HepG2 (cell line): ENCODE data around the gene NFE2. TPM values are rescaled to one million over a fixed set of nuclear protein-coding genes. Genes with fewer than 3 reads are reported as not detected.
A peak's percentile ranks its signal among the peaks of the same experiment; 100 is the strongest.

ENCODE experiments used
- ATAC-seq: fragments of 200-7000 bp; cut with Tn5 transposase; 3 replicates; pipeline ENCODE4 v1.9.1; 2020; ENCODE audit warnings: mild to moderate bottlenecking, moderate library complexity
- BruUV-seq: library from RNA; stranded (reverse); fragments of 400-500 nt; replicated peaks from 2 replicates; lab custom pipeline; 2021; lab: Mats Ljungman, UMichigan
- CTCF ChIA-PET: fragments of 300-600 bp; formaldehyde crosslinking; extraction: SDS; loops from one replicate; lab custom pipeline; 2021; ENCODE audit warnings: low total read pairs, inconsistent platforms, low intra/inter-chr PET ratio; lab: Yijun Ruan, JAX
- POLR2A ChIA-PET: fragments of 350-600 bp; sonication (Branson Sonifier 250); formaldehyde crosslinking; loops from one replicate; lab custom pipeline; 2020; ENCODE audit warnings: antibody characterized with exemption, inconsistent platforms; lab: Yijun Ruan, JAX
- DNase-seq: peaks from one replicate; pipeline ENCODE4 v3.0.0-alpha.2; 2015; ENCODE audit warnings: low spot score
- FAIRE-seq: peaks from 3 replicates; lab custom pipeline; 2011; peaks lifted over from hg19 to GRCh38; lab: Jason Lieb, UNC
- H2AFZ ChIP-seq: one replicate; pipeline ENCODE4 v1.6.1; 2011; ENCODE audit warnings: low read length, inconsistent platforms
- H3K27ac ChIP-seq: fragments of 300-600 bp; 3 replicates; pipeline ENCODE4 v1.8.0; 2011; ENCODE audit warnings: mixed run types, mild to moderate bottlenecking, mixed read lengths, low read length, inconsistent platforms; ENCODE audit not compliant: insufficient read depth; ENCODE audit errors: extremely low read length
- H3K27me3 ChIP-seq, 2 experiments: fragments of 200-600 bp in 1 of 2; 2 replicates in 1 of 2; 3 replicates in 1 of 2; pipeline versions ENCODE4 v1.6.0 to v1.8.0; 2011; ENCODE audit warnings: low read length in 2 of 2, mild to moderate bottlenecking in 2 of 2, moderate library complexity in 2 of 2, inconsistent platforms in 1 of 2; ENCODE audit not compliant: insufficient read depth in 2 of 2, control insufficient read depth in 1 of 2
- H3K36me3 ChIP-seq, 2 experiments: fragments of 200-600 bp in 1 of 2; replicated peaks in 1 of 2; 2 replicates in 1 of 2; 3 replicates in 1 of 2; pipeline versions ENCODE4 v1.5.1 to v1.8.0; 2011; ENCODE audit warnings: low read length in 2 of 2, inconsistent platforms in 1 of 2; ENCODE audit not compliant: insufficient read depth in 2 of 2, control insufficient read depth in 1 of 2
- H3K4me1 ChIP-seq: 2 replicates; pipeline ENCODE4 v1.5.1; 2012; ENCODE audit warnings: low read length, inconsistent platforms; ENCODE audit not compliant: insufficient read depth
- H3K4me2 ChIP-seq: 2 replicates; pipeline ENCODE4 v1.6.0; 2011; ENCODE audit warnings: low read depth, low read length, inconsistent platforms
- H3K4me3 ChIP-seq, 3 experiments: fragments of 200-600 bp in 1 of 3; sonication (generic), shearing (Covaris generic) in 1 of 3; replicated peaks in 1 of 3; 2 replicates each; pipeline ENCODE4 v1.5.1; 2011 to 2016; ENCODE audit warnings: low read length in 3 of 3, inconsistent platforms in 2 of 3, low read depth in 2 of 3, mild to moderate bottlenecking in 2 of 3, control low read depth in 1 of 3, mixed read lengths in 1 of 3; ENCODE audit not compliant: insufficient read depth in 1 of 3
- H3K79me2 ChIP-seq: one replicate; pipeline ENCODE4 v1.6.1; 2011; ENCODE audit warnings: low read length, inconsistent platforms; ENCODE audit not compliant: insufficient read depth
- H3K9ac ChIP-seq: 2 replicates; pipeline ENCODE4 v1.6.0; 2011; ENCODE audit warnings: mild to moderate bottlenecking, low read depth, low read length, inconsistent platforms; ENCODE audit not compliant: insufficient read depth
- H3K9me3 ChIP-seq: 2 replicates; pipeline ENCODE4 v1.5.1; 2012; ENCODE audit warnings: mild to moderate bottlenecking, low read length
- H4K20me1 ChIP-seq: 2 replicates; pipeline ENCODE4 v1.6.0; 2011; ENCODE audit warnings: inconsistent platforms, mild to moderate bottlenecking, low read length, moderate library complexity; ENCODE audit not compliant: insufficient read depth
- DBP ChIP-seq: sonication (generic); formaldehyde crosslinking; IDR thresholded peaks from 2 replicates; pipeline ENCODE4 v1.4.0; 2020; ENCODE audit warnings: missing genetic modification reagents; ENCODE audit errors: not compliant biosample characterization
- MED8 ChIP-seq: sonication (generic); formaldehyde crosslinking; IDR thresholded peaks from 2 replicates; pipeline ENCODE4 v1.8.1; 2023; ENCODE audit warnings: mild to moderate bottlenecking, missing genetic modification reagents; ENCODE audit not compliant: insufficient replicate concordance
- NONO ChIP-seq, 2 experiments: fragments of 450-650 bp in 1 of 2; sonication (generic) in 1 of 2; formaldehyde crosslinking in 1 of 2; IDR thresholded peaks in 1 of 2; conservative IDR thresholded peaks in 1 of 2; 2 replicates each; pipeline versions ENCODE4 v1.6.1 to v1.8.0; 2017 to 2022; ENCODE audit warnings: mild to moderate bottlenecking in 1 of 2, missing genetic modification reagents in 1 of 2, moderate library complexity in 1 of 2
- TSC22D2 ChIP-seq: sonication (generic); formaldehyde crosslinking; IDR thresholded peaks from 2 replicates; pipeline ENCODE4 v1.5.1; 2020; ENCODE audit warnings: missing genetic modification reagents, mild to moderate bottlenecking, borderline replicate concordance
- ZBTB14 ChIP-seq: sonication (generic); formaldehyde crosslinking; IDR thresholded peaks from 2 replicates; pipeline ENCODE4 v1.4.0; 2020; ENCODE audit warnings: missing genetic modification reagents
- ZMYM2 ChIP-seq: sonication (generic); formaldehyde crosslinking; IDR thresholded peaks from 2 replicates; pipeline ENCODE4 v1.8.0; 2022; ENCODE audit warnings: mild to moderate bottlenecking, missing genetic modification reagents
- ZNF274 ChIP-seq: sonication (generic); formaldehyde crosslinking; IDR thresholded peaks from 2 replicates; pipeline ENCODE4 v1.5.1; 2020; ENCODE audit warnings: mild to moderate bottlenecking, missing genetic modification reagents
- ZNF646 ChIP-seq: sonication (generic); formaldehyde crosslinking; IDR thresholded peaks from 2 replicates; pipeline ENCODE4 v1.9.0; 2021; ENCODE audit warnings: mild to moderate bottlenecking, missing genetic modification reagents
- ZNF850 ChIP-seq: sonication (generic); formaldehyde crosslinking; conservative IDR thresholded peaks from 2 replicates; pipeline ENCODE4 v1.9.0; 2021; ENCODE audit warnings: mild to moderate bottlenecking, missing genetic modification reagents
- ZSCAN5A ChIP-seq: sonication (generic); formaldehyde crosslinking; IDR thresholded peaks from 2 replicates; pipeline ENCODE4 v1.8.0; 2022; ENCODE audit warnings: mild to moderate bottlenecking, missing genetic modification reagents, borderline replicate concordance
- whole genome bisulfite sequencing: methylation state at CpG from one replicate; pipeline ENCODE4 v1.1.6; 2017; ENCODE audit warnings: low lambda C conversion rate; 5-methylcytosine and 5-hydroxymethylcytosine counted together
- in situ Hi-C: cut with HindIII; loops from 2 replicates; pipeline ENCODE4 v1.10.0; 2017; ENCODE audit warnings: low pct_unique_long_range_greater_than_20kb; ENCODE audit not compliant: extremely low pct_ligation_motif_present
- intact Hi-C: fragments of 100-400 bp; cut with micrococcal nuclease; formaldehyde crosslinking; loops from one replicate; pipeline ENCODE4 v1.10.0; 2022; ENCODE audit not compliant: unreplicated experiment
- polyA plus RNA-seq, 8 experiments: library from polyadenylated mRNA; depleted of rRNA in 3 of 8; stranded (reverse) in 7 of 8; unstranded in 1 of 8; fragments of >200 nt; fragmentation: Illumina TruSeq in 4 of 8; extraction: Trizol in 4 of 8; gene quantifications; 2 replicates each; pipeline versions ENCODE4 v1.2.1 to v1.2.3, GENCODE V29; 2011 to 2016; ENCODE audit warnings: low read depth in 4 of 8, missing spikeins in 1 of 8, mixed read lengths in 1 of 8; ENCODE audit not compliant: insufficient read depth in 1 of 8
- total RNA-seq, 5 experiments: library from RNA; depleted of rRNA; stranded (reverse); fragments of >200 nt; fragmentation: Illumina TruSeq; extraction: Trizol; gene quantifications; 2 replicates each; pipeline ENCODE4 v1.2.3, GENCODE V29; 2016; ENCODE audit warnings: low read depth in 1 of 5

The NFE2 gene
- total and polyA plus RNA-seq, 2 of the 13 experiments (the other 11 are each of a cell fraction or from before 2014, with no cell fraction given): 4.5 to 7.8 TPM

GRCh38 chr12:54279632-54280467 is 21.0 kb downstream of the NFE2 start, which contains the start of gene CBX5:
Gene CBX5, minus strand, starts transcription at chr12:54280122. Its CDS starts 22,472 bp downstream, at chr12:54257650.
- ATAC-seq (peak; percentile 94), DNase-seq (peak; percentile 99), FAIRE-seq (peak; percentile 84)
- POLR2A ChIA-PET: interaction anchor here (0.6 to 4.5 kb wide), 34 partner anchors 8 to 1538 kb away, joined by 3 to 176 read pairs (median 4); partner anchors contain the start of genes COPZ1, HOXC8, NFE2 and ORMDL2
- H3K79me2 ChIP-seq: peaks cover 77% of the 10 kb centered on the region
- H2AFZ ChIP-seq: peak within 1 kb of the TSS; percentile 73
- no peaks in the 10 kb centered on the region; a peak in 1 of 5 replicates for H3K27me3 ChIP-seq
- intact Hi-C loops: loop anchor here (1.0 kb wide), 1 partner anchor 44 kb away; no protein-coding TSS in a partner anchor
- no TSS peak for BruUV-seq
- peak within 1 kb of the TSS; percentile 96 for H3K27ac ChIP-seq
- peak within 1 kb of the TSS; percentile 100 for H3K9ac ChIP-seq
- H3K9me3 ChIP-seq: no peaks in the 10 kb centered on the region
- CTCF ChIA-PET: no interaction called here
- peaks cover 64% of the 10 kb centered on the region for H3K4me1 ChIP-seq
- in situ Hi-C loops: loop anchor here (5.0 kb wide), 1 partner anchor 47 kb away; the partner anchor contains the start of gene COPZ1
- 2% methylated on average over 45 of the region's 49 CpGs for WGBS
- peak within 1 kb of the TSS; percentile 79 for H3K4me2 ChIP-seq
- peaks cover 4 to 33% of the 10 kb centered on the region in 2 experiments; a peak in 4 of 5 replicates for H3K36me3 ChIP-seq
- peaks cover 34% of the 10 kb centered on the region for H4K20me1 ChIP-seq
- peak within 1 kb of the TSS; percentile 73 to 79 (median 76) for H3K4me3 ChIP-seq
- TF ChIP-seq TSC22D2: no peak
- TF ChIP-seq ZBTB14: no peak
- no peak for TF ChIP-seq ZMYM2 (CRISPR knock-in tag)
- no peak for TF ChIP-seq ZSCAN5A (CRISPR knock-in tag)
- TF ChIP-seq NONO (IDR thresholded peaks at IDR 0.05): no peak
- TF ChIP-seq NONO (CRISPR knock-in tag; conservative IDR thresholded peaks at IDR 0.05): peak; percentile 68
- TF ChIP-seq DBP (CRISPR knock-in tag): no peak
- TF ChIP-seq ZNF850 (CRISPR knock-in tag): no peak
- peak; percentile 51; the same call in 1 of the 2 replicates for TF ChIP-seq ZNF274
- no peak for TF ChIP-seq ZNF646 (CRISPR knock-in tag)
- TF ChIP-seq MED8: peak; percentile 34
